ENCODE data around the gene RBM3. TPM values are rescaled to one million over a fixed set of nuclear protein-coding genes. Genes with fewer than 3 reads are reported as not detected.
A peak's percentile ranks its signal among the peaks of the same experiment; 100 is the strongest.
"Not testable (repeated sequence)": the region's sequence is repeated elsewhere in the genome, so short reads cannot be mapped to it uniquely, and the experiment has no call there.

The RBM3 gene
- 429 TPM for polyA plus RNA-seq (2013, experiment 1 of 2)
- polyA plus RNA-seq (2013, experiment 2 of 2): 434 TPM

- Histone ChIP-seq H2BK15ac (ENCODE audit: low read depth, poor library complexity, severe bottlenecking) (peak within 1 kb of the TSS; percentile 83), H3K14ac (ENCODE audit: low read length in 2 of 2) (peak within 1 kb of the TSS in 1 of 2 experiments; percentile 75), H3K4me3 (ENCODE audit: insufficient read depth in 1 of 2, low read depth in 1 of 2, low read length in 2 of 2) (peak within 1 kb of the TSS; percentile 87 to 92), H3K4me1 (ENCODE audit: control insufficient read depth, insufficient read depth, low read depth, low read length) (peaks cover 12% of the 10 kb centered on the region), H3K27ac (ENCODE audit: low read length, poor library complexity, severe bottlenecking) (peak within 1 kb of the TSS; percentile 100), H3K79me1 (replicated peaks; ENCODE audit: low read length, poor library complexity, severe bottlenecking) (no peaks in the 10 kb centered on the region), H3K9me3 (ENCODE audit: control insufficient read depth, low read length) (no peaks in the 10 kb centered on the region), H3K4me2 (ENCODE audit: low read length, poor library complexity, severe bottlenecking) (peak within 1 kb of the TSS; percentile 49), H3K9ac (ENCODE audit: low read length) (peak within 1 kb of the TSS; percentile 100), H2BK120ac (ENCODE audit: low read depth, low read length) (peak within 1 kb of the TSS; percentile 92), H3K18ac (ENCODE audit: low read depth in 1 of 2, low read length in 2 of 2) (peak within 1 kb of the TSS; percentile 97 to 98), H4K8ac (ENCODE audit: low read length) (peak within 1 kb of the TSS; percentile 100), H2BK5ac (ENCODE audit: low read depth, low read length, poor library complexity, severe bottlenecking) (peak within 1 kb of the TSS; percentile 94), H3K36me3 (ENCODE audit: control insufficient read depth in 1 of 2, insufficient read depth in 2 of 2, low read depth in 1 of 2, low read length in 2 of 2) (peaks cover 21 to 46% of the 10 kb centered on the region in 2 experiments), H4K91ac (ENCODE audit: low read length) (peak within 1 kb of the TSS; percentile 99), H3K4ac (ENCODE audit: low read depth in 1 of 2, low read length in 2 of 2) (peak within 1 kb of the TSS; percentile 95 to 99), H2AFZ (ENCODE audit: low read depth, low read length) (no peak within 1 kb of the TSS), H2AK5ac (ENCODE audit: low read length, severe bottlenecking) (peak within 1 kb of the TSS; percentile 98), H3K27me3 (ENCODE audit: control insufficient read depth in 1 of 2, insufficient read depth in 1 of 2, low read length in 2 of 2) (no peaks in the 10 kb centered on the region), H2BK12ac (ENCODE audit: low read length in 2 of 2) (no peak within 1 kb of the TSS), H3K23ac (ENCODE audit: low read length in 2 of 2) (no peak within 1 kb of the TSS)
- WGBS: under 1% methylated on average over 62 of the region's 71 CpGs
- peak; percentile 91 for DNase-seq
Measured at GRCh38 chrX:48574270-48575266, at the start of gene RBM3. TSS of gene RBM3 (plus strand) at chrX:48574484. CDS start at chrX:48575181, 697 bp downstream.

- not testable (repeated sequence) for H4K8ac ChIP-seq (ENCODE audit: low read length); H3K4ac ChIP-seq (ENCODE audit: low read depth in 1 of 2, low read length in 2 of 2); H3K4me1 ChIP-seq (ENCODE audit: control insufficient read depth, insufficient read depth, low read depth, low read length); H3K18ac ChIP-seq (ENCODE audit: low read depth in 1 of 2, low read length in 2 of 2); H3K4me3 ChIP-seq (ENCODE audit: insufficient read depth in 1 of 2, low read depth in 1 of 2, low read length in 2 of 2); H2BK120ac ChIP-seq (ENCODE audit: low read depth, low read length); H3K23ac ChIP-seq (ENCODE audit: low read length in 2 of 2); H3K4me2 ChIP-seq (ENCODE audit: low read length, poor library complexity, severe bottlenecking); H2AFZ ChIP-seq (ENCODE audit: low read depth, low read length); H2AK5ac ChIP-seq (ENCODE audit: low read length, severe bottlenecking); H3K9me3 ChIP-seq (ENCODE audit: control insufficient read depth, low read length); H3K79me1 ChIP-seq (replicated peaks; ENCODE audit: low read length, poor library complexity, severe bottlenecking); DNase-seq; H3K27ac ChIP-seq (ENCODE audit: low read length, poor library complexity, severe bottlenecking); H4K91ac ChIP-seq (ENCODE audit: low read length); H3K14ac ChIP-seq (ENCODE audit: low read length in 2 of 2); H2BK15ac ChIP-seq (ENCODE audit: low read depth, poor library complexity, severe bottlenecking); H3K9ac ChIP-seq (ENCODE audit: low read length); H2BK12ac ChIP-seq (ENCODE audit: low read length in 2 of 2); H3K27me3 ChIP-seq (ENCODE audit: control insufficient read depth in 1 of 2, insufficient read depth in 1 of 2, low read length in 2 of 2); H2BK5ac ChIP-seq (ENCODE audit: low read depth, low read length, poor library complexity, severe bottlenecking)
- WGBS: 100% methylated on average over 3 of the region's 8 CpGs
- H3K36me3 ChIP-seq (ENCODE audit: control insufficient read depth in 1 of 2, insufficient read depth in 2 of 2, low read depth in 1 of 2, low read length in 2 of 2): peaks cover 23 to 28% of the 10 kb centered on the region in 2 experiments
Measured at GRCh38 chrX:48525853-48526252, 48.4 kb upstream of the RBM3 start.

- Histone ChIP-seq H3K79me1 (replicated peaks; ENCODE audit: low read length, poor library complexity, severe bottlenecking) (peaks cover 5% of the 10 kb centered on the region), H2AFZ (ENCODE audit: low read depth, low read length) (no peak overlapping the region), H3K27ac (ENCODE audit: low read length, poor library complexity, severe bottlenecking) (no peak overlapping the region), H3K4me1 (ENCODE audit: control insufficient read depth, insufficient read depth, low read depth, low read length) (peaks cover 1% of the 10 kb centered on the region), H2BK15ac (ENCODE audit: low read depth, poor library complexity, severe bottlenecking) (no peak overlapping the region), H3K9ac (ENCODE audit: low read length) (peak overlapping the region; percentile 64), H2BK5ac (ENCODE audit: low read depth, low read length, poor library complexity, severe bottlenecking) (no peak overlapping the region), H3K36me3 (ENCODE audit: control insufficient read depth in 1 of 2, insufficient read depth in 2 of 2, low read depth in 1 of 2, low read length in 2 of 2) (peaks cover 20 to 28% of the 10 kb centered on the region in 2 experiments), H3K9me3 (ENCODE audit: control insufficient read depth, low read length) (no peaks in the 10 kb centered on the region), H2BK120ac (ENCODE audit: low read depth, low read length) (no peak overlapping the region), H3K4ac (ENCODE audit: low read depth in 1 of 2, low read length in 2 of 2) (no peak overlapping the region), H3K18ac (ENCODE audit: low read depth in 1 of 2, low read length in 2 of 2) (no peak overlapping the region), H3K4me3 (ENCODE audit: insufficient read depth in 1 of 2, low read depth in 1 of 2, low read length in 2 of 2) (no peak overlapping the region), H4K91ac (ENCODE audit: low read length) (no peak overlapping the region), H4K8ac (ENCODE audit: low read length) (no peak overlapping the region), H3K27me3 (ENCODE audit: control insufficient read depth in 1 of 2, insufficient read depth in 1 of 2, low read length in 2 of 2) (peaks cover 0 to 5% of the 10 kb centered on the region in 2 experiments), H3K4me2 (ENCODE audit: low read length, poor library complexity, severe bottlenecking) (no peak overlapping the region), H3K23ac (ENCODE audit: low read length in 2 of 2) (no peak overlapping the region), H2AK5ac (ENCODE audit: low read length, severe bottlenecking) (no peak overlapping the region), H2BK12ac (ENCODE audit: low read length in 2 of 2) (no peak overlapping the region), H3K14ac (ENCODE audit: low read length in 2 of 2) (no peak overlapping the region)
- DNase-seq: no peak
- WGBS: 94% methylated on average over 2 of the region's 3 CpGs
Measured at GRCh38 chrX:48530736-48531135, 43.5 kb upstream of the RBM3 start.

GRCh38 chrX:48531358-48531959, 42.8 kb upstream of the RBM3 start:
- Histone ChIP-seq H3K4me1 (ENCODE audit: control insufficient read depth, insufficient read depth, low read depth, low read length) (peaks cover 1% of the 10 kb centered on the region), H3K79me1 (replicated peaks; ENCODE audit: low read length, poor library complexity, severe bottlenecking) (peaks cover 5% of the 10 kb centered on the region), H3K18ac (ENCODE audit: low read depth in 1 of 2, low read length in 2 of 2) (peak overlapping the region in 1 of 2 experiments; percentile 48), H2AFZ (ENCODE audit: low read depth, low read length) (no peak overlapping the region), H2BK120ac (ENCODE audit: low read depth, low read length) (no peak overlapping the region), H2AK5ac (ENCODE audit: low read length, severe bottlenecking) (no peak overlapping the region), H3K4me3 (ENCODE audit: insufficient read depth in 1 of 2, low read depth in 1 of 2, low read length in 2 of 2) (no peak overlapping the region), H3K27me3 (ENCODE audit: control insufficient read depth in 1 of 2, insufficient read depth in 1 of 2, low read length in 2 of 2) (peaks cover 0 to 5% of the 10 kb centered on the region in 2 experiments), H2BK15ac (ENCODE audit: low read depth, poor library complexity, severe bottlenecking) (no peak overlapping the region), H3K27ac (ENCODE audit: low read length, poor library complexity, severe bottlenecking) (no peak overlapping the region), H3K36me3 (ENCODE audit: control insufficient read depth in 1 of 2, insufficient read depth in 2 of 2, low read depth in 1 of 2, low read length in 2 of 2) (peaks cover 20 to 25% of the 10 kb centered on the region in 2 experiments), H3K9ac (ENCODE audit: low read length) (peak overlapping the region; percentile 64), H3K9me3 (ENCODE audit: control insufficient read depth, low read length) (no peaks in the 10 kb centered on the region), H3K14ac (ENCODE audit: low read length in 2 of 2) (no peak overlapping the region), H3K23ac (ENCODE audit: low read length in 2 of 2) (no peak overlapping the region), H2BK5ac (ENCODE audit: low read depth, low read length, poor library complexity, severe bottlenecking) (no peak overlapping the region), H3K4me2 (ENCODE audit: low read length, poor library complexity, severe bottlenecking) (no peak overlapping the region), H2BK12ac (ENCODE audit: low read length in 2 of 2) (no peak overlapping the region), H4K91ac (ENCODE audit: low read length) (no peak overlapping the region), H3K4ac (ENCODE audit: low read depth in 1 of 2, low read length in 2 of 2) (no peak overlapping the region), H4K8ac (ENCODE audit: low read length) (peak overlapping the region; percentile 35)
- DNase-seq: peak; percentile 63
- WGBS: 78% methylated on average over 5 of the region's 5 CpGs
